ENCODE measurements around the gene RAB4B.
"Not testable (repeated sequence)": the region's sequence is repeated elsewhere in the genome, so short reads cannot be mapped to it uniquely, and the experiment has no call there.

- TF ChIP-seq CTCF, POLR2AphosphoS5, POLR2A (IDR thresholded peaks at IDR 0.05): not testable (repeated sequence)
Observed at GRCh38 chr19:40822704-40823553, 44.9 kb downstream of the RAB4B start.
